ENCODE data around the gene CCDC157. TPM values are rescaled to one million over a fixed set of nuclear protein-coding genes. Genes with fewer than 3 reads are reported as not detected.

Gene CCDC157
- polyA plus RNA-seq, 5 donors = 4.0 to 8.2 (median 4.9) TPM

Other genes with a start within 250 kb of the CCDC157 start
- gene LIF, start 110.2 kb upstream of the CCDC157 start, polyA plus RNA-seq (ENCODE audit: insufficient read depth in 1 of 5, insufficient read length in 5 of 5, low replicate concordance in 1 of 5) = 1 to 10 TPM; 1.4 to 2.5 (median 1.7) TPM
- gene OSM, start 90.2 kb upstream of the CCDC157 start, polyA plus RNA-seq (ENCODE audit: insufficient read depth in 1 of 5, insufficient read length in 5 of 5, low replicate concordance in 1 of 5) = under 1 TPM; 0.06 to 0.86 (median 0.19) TPM
- 10 to 100 TPM in 4 of 5 donors, 1 to 10 TPM in 1; 8.5 to 18.4 (median 15.2) TPM for gene CASTOR1, start 67.5 kb upstream of the CCDC157 start, polyA plus RNA-seq (ENCODE audit: insufficient read depth in 1 of 5, insufficient read length in 5 of 5, low replicate concordance in 1 of 5)
- 10 to 100 TPM; 13.3 to 18.4 (median 15.8) TPM for gene TBC1D10A, start 30.1 kb upstream of the CCDC157 start, polyA plus RNA-seq (ENCODE audit: insufficient read depth in 1 of 5, insufficient read length in 5 of 5, low replicate concordance in 1 of 5)
- 100 to 1,000 TPM; 105 to 165 (median 132) TPM for gene SF3A1, start 113 bp upstream of the CCDC157 start, polyA plus RNA-seq (ENCODE audit: insufficient read depth in 1 of 5, insufficient read length in 5 of 5, low replicate concordance in 1 of 5)
- gene RNF215, start 30.4 kb downstream of the CCDC157 start, polyA plus RNA-seq (ENCODE audit: insufficient read depth in 1 of 5, insufficient read length in 5 of 5, low replicate concordance in 1 of 5) = 10 to 100 TPM; 18.3 to 27.8 (median 22.7) TPM
- 10 to 100 TPM in 3 of 5 donors, 1 to 10 TPM in 2; 8.0 to 12.0 (median 10.7) TPM for gene SEC14L2, start 40.0 kb downstream of the CCDC157 start, polyA plus RNA-seq (ENCODE audit: insufficient read depth in 1 of 5, insufficient read length in 5 of 5, low replicate concordance in 1 of 5)
- 10 to 100 TPM in 1 of 5 donors, 1 to 10 TPM in 4; 3.8 to 10.7 (median 6.7) TPM for gene MTFP1, start 68.8 kb downstream of the CCDC157 start, polyA plus RNA-seq (ENCODE audit: insufficient read depth in 1 of 5, insufficient read length in 5 of 5, low replicate concordance in 1 of 5)
- under 1 TPM; 0.14 to 0.26 (median 0.21) TPM for gene SEC14L3, start 115.0 kb downstream of the CCDC157 start, polyA plus RNA-seq (ENCODE audit: insufficient read depth in 1 of 5, insufficient read length in 5 of 5, low replicate concordance in 1 of 5)
- under 1 TPM; 0.61 to 0.97 (median 0.81) TPM for gene SEC14L4, start 148.7 kb downstream of the CCDC157 start, polyA plus RNA-seq (ENCODE audit: insufficient read depth in 1 of 5, insufficient read length in 5 of 5, low replicate concordance in 1 of 5)
- 1 to 10 TPM; 2.3 to 3.7 (median 2.5) TPM for gene SEC14L6, start 189.7 kb downstream of the CCDC157 start, polyA plus RNA-seq (ENCODE audit: insufficient read depth in 1 of 5, insufficient read length in 5 of 5, low replicate concordance in 1 of 5)
- 10 to 100 TPM in 1 of 5 donors, 1 to 10 TPM in 4; 4.5 to 10.7 (median 7.2) TPM for gene GAL3ST1, start 217.7 kb downstream of the CCDC157 start, polyA plus RNA-seq (ENCODE audit: insufficient read depth in 1 of 5, insufficient read length in 5 of 5, low replicate concordance in 1 of 5)
- 10 to 100 TPM; 53.2 to 76.6 (median 63.4) TPM for gene PES1, start 234.9 kb downstream of the CCDC157 start, polyA plus RNA-seq (ENCODE audit: insufficient read depth in 1 of 5, insufficient read length in 5 of 5, low replicate concordance in 1 of 5)

Data from right lung (tissue), 5 donors.